Esophagus muscularis mucosa (tissue), 4 donors: ENCODE measurements around the gene DGKQ.

Experiments used
- CTCF ChIP-seq, 3 experiments: fragments of 200-600 bp in 2 of 3; fragments of 450-650 bp in 1 of 3; sonication (generic) in 2 of 3; IDR thresholded peaks; one replicate each; pipeline ENCODE4 v1.5.1; 2017 to 2019; ENCODE audit warnings: antibody characterized with exemption in 3 of 3, mild to moderate bottlenecking in 2 of 3, moderate library complexity in 1 of 3
- EP300 ChIP-seq: sonication (generic); formaldehyde crosslinking; IDR thresholded peaks from one replicate; pipeline ENCODE4 v1.6.1; 2017; ENCODE audit warnings: antibody characterized with exemption
- POLR2A ChIP-seq: fragments of 450-650 bp; IDR thresholded peaks from one replicate; pipeline ENCODE4 v1.6.1; 2017; ENCODE audit warnings: antibody characterized with exemption, moderate library complexity, mild to moderate bottlenecking, low read depth
- POLR2AphosphoS5 ChIP-seq, 2 donors: sonication (generic); formaldehyde crosslinking; IDR thresholded peaks; one replicate each; pipeline ENCODE4 v1.6.1; 2017; ENCODE audit warnings: antibody characterized with exemption in 2 of 2

DNA sequence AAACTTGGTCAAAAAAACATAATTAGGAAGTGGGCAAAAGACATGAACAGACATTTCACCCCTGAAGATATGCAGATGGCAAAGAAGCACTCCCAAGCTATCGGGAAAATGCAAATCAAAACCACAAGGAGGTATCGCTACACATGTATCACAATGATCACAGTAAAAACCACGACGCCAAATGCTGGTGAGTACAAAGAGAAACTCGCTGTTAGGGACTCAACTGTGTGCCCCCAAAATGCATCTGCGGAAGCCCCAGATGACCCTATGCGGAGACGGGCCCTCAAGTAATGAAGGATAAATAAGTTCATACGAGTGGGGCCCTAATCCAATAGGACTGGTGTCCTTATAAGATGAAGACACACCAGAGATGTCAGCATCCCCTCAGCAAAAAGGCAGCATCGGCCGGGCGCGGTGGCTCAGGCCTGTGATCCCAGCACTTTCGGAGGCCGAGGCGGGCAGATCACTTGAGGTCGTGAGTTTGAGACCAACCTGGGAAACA is 51.5 kb downstream of the DGKQ start:
- TF ChIP-seq POLR2AphosphoS5 (IDR thresholded peaks at IDR 0.05), result no peak
- no peak for TF ChIP-seq CTCF (IDR thresholded peaks at IDR 0.05)
- TF ChIP-seq POLR2A, result no peak
- no peak for TF ChIP-seq EP300
